IMR-90 (cell line): Measurements from ENCODE around the gene GLRA3. TPM values are rescaled to one million over a fixed set of nuclear protein-coding genes. Genes with fewer than 3 reads are reported as not detected.

Experiments
- ATAC-seq: fragments of 200-7000 bp; cut with Tn5 transposase; 2 replicates; pipeline ENCODE4 v1.9.1; 2020; ENCODE audit warnings: low read depth, mild to moderate bottlenecking, moderate library complexity
- BruUV-seq: library from RNA; stranded (reverse); fragments of 400-500 nt; replicated peaks from 2 replicates; lab custom pipeline; 2021; lab: Mats Ljungman, UMichigan
- CTCF ChIA-PET: fragments of 300-600 bp; formaldehyde crosslinking; extraction: SDS; loops from one replicate; lab custom pipeline; 2021; ENCODE audit warnings: antibody characterized with exemption; lab: Yijun Ruan, JAX
- POLR2A ChIA-PET: fragments of 300-600 bp; sonication (Branson Sonifier 250); formaldehyde crosslinking; loops from one replicate; lab custom pipeline; 2022; ENCODE audit warnings: antibody characterized with exemption; ENCODE audit not compliant: unreplicated experiment; lab: Charles Lee
- DNase-seq: peaks from one replicate; pipeline ENCODE4 v3.0.0; 2013
- H2AFZ ChIP-seq: replicated peaks from 2 replicates; pipeline ENCODE3; 2013; ENCODE audit warnings: low read length, mild to moderate bottlenecking; ENCODE audit not compliant: poor library complexity
- H2AK5ac ChIP-seq: 2 replicates; pipeline ENCODE4 v1.6.1; 2013; ENCODE audit warnings: low read depth, low read length, inconsistent platforms
- H2AK9ac ChIP-seq: replicated peaks from 2 replicates; pipeline ENCODE3; 2013; ENCODE audit warnings: mild to moderate bottlenecking, low read depth, low read length, moderate library complexity; ENCODE audit not compliant: poor library complexity
- H2BK120ac ChIP-seq: 2 replicates; pipeline ENCODE4 v1.6.1; 2013; ENCODE audit warnings: low read depth, low read length, inconsistent platforms
- H2BK15ac ChIP-seq: 3 replicates; pipeline ENCODE4 v1.6.1; 2013; ENCODE audit warnings: low read depth, low read length, inconsistent platforms
- H2BK20ac ChIP-seq: 2 replicates; pipeline ENCODE4 v1.6.1; 2013; ENCODE audit warnings: low read depth, mild to moderate bottlenecking, inconsistent platforms, low read length, moderate library complexity
- H2BK5ac ChIP-seq: 2 replicates; pipeline ENCODE4 v1.6.1; 2013; ENCODE audit warnings: mild to moderate bottlenecking, low read depth, low read length, inconsistent platforms; ENCODE audit not compliant: poor library complexity, severe bottlenecking
- H3K14ac ChIP-seq: replicated peaks from 2 replicates; pipeline ENCODE4 v1.6.1; 2013; ENCODE audit warnings: low read depth, low read length, inconsistent platforms
- H3K18ac ChIP-seq: 2 replicates; pipeline ENCODE4 v1.6.1; 2013; ENCODE audit warnings: low read depth, low read length, control low read depth
- H3K23ac ChIP-seq: 2 replicates; pipeline ENCODE4 v1.6.1; 2013; ENCODE audit warnings: low read depth, low read length, inconsistent platforms
- H3K27ac ChIP-seq: 2 replicates; pipeline ENCODE4 v1.5.1; 2013; ENCODE audit warnings: mild to moderate bottlenecking, control low read depth, low read length; ENCODE audit not compliant: insufficient read depth
- H3K27me3 ChIP-seq: 2 replicates; pipeline ENCODE4 v1.6.1; 2013; ENCODE audit warnings: low read length; ENCODE audit not compliant: control insufficient read depth, insufficient read depth
- H3K36me3 ChIP-seq: 2 replicates; pipeline ENCODE4 v1.6.1; 2013; ENCODE audit warnings: low read length, mixed read lengths; ENCODE audit not compliant: control insufficient read depth, insufficient read depth
- H3K4ac ChIP-seq: 2 replicates; pipeline ENCODE4 v1.6.1; 2013; ENCODE audit warnings: low read depth, low read length, inconsistent platforms
- H3K4me1 ChIP-seq: 2 replicates; pipeline ENCODE4 v1.6.1; 2013; ENCODE audit warnings: low read length, mixed read lengths; ENCODE audit not compliant: control insufficient read depth, insufficient read depth
- H3K4me2 ChIP-seq: 2 replicates; pipeline ENCODE4 v1.6.1; 2013; ENCODE audit warnings: low read depth, mild to moderate bottlenecking, control low read depth, low read length, moderate library complexity
- H3K4me3 ChIP-seq: 2 replicates; pipeline ENCODE4 v1.5.1; 2013; ENCODE audit warnings: low read depth, mild to moderate bottlenecking, control low read depth, low read length, moderate library complexity; ENCODE audit not compliant: insufficient read depth
- H3K56ac ChIP-seq: 2 replicates; pipeline ENCODE4 v1.6.1; 2013; ENCODE audit warnings: low read length, inconsistent platforms; ENCODE audit not compliant: insufficient read depth; ENCODE audit errors: extremely low read depth
- H3K79me1 ChIP-seq, 2 experiments: 2 replicates each; pipeline ENCODE4 v1.6.1; 2013; ENCODE audit warnings: low read length in 2 of 2, inconsistent platforms in 1 of 2, low read depth in 1 of 2
- H3K9ac ChIP-seq: 2 replicates; pipeline ENCODE4 v1.6.1; 2013; ENCODE audit warnings: low read depth, low read length, control low read depth
- H3K9me1 ChIP-seq: 2 replicates; pipeline ENCODE4 v1.6.1; 2013; ENCODE audit warnings: low read length, inconsistent platforms; ENCODE audit not compliant: insufficient read depth
- H3K9me3 ChIP-seq: 2 replicates; pipeline ENCODE4 v1.6.1; 2013; ENCODE audit warnings: low read length; ENCODE audit not compliant: control insufficient read depth, insufficient read depth
- H4K20me1 ChIP-seq: 2 replicates; pipeline ENCODE4 v1.6.1; 2013; ENCODE audit warnings: low read length, inconsistent platforms; ENCODE audit not compliant: insufficient read depth
- H4K5ac ChIP-seq: 2 replicates; pipeline ENCODE4 v1.6.1; 2013; ENCODE audit warnings: mild to moderate bottlenecking, low read depth, low read length, control low read depth
- H4K8ac ChIP-seq, 2 experiments: 2 replicates each; pipeline ENCODE4 v1.6.1; 2013; ENCODE audit warnings: low read depth in 2 of 2, low read length in 2 of 2, control low read depth in 1 of 2, inconsistent platforms in 1 of 2
- H4K91ac ChIP-seq: 2 replicates; pipeline ENCODE4 v1.6.1; 2013; ENCODE audit warnings: low read depth, low read length, inconsistent platforms; ENCODE audit not compliant: insufficient read depth
- CEBPB ChIP-seq: IDR thresholded peaks from 2 replicates; pipeline ENCODE4 v1.6.1; 2012; ENCODE audit warnings: low read depth, low read length, improper control_type of control experiment
- FOS ChIP-seq: fragments of 150-350 bp; IDR thresholded peaks from 2 replicates; pipeline ENCODE4 v1.6.1; 2016; ENCODE audit warnings: low read depth, low read length
- RAD21 ChIP-seq: IDR thresholded peaks from 2 replicates; pipeline ENCODE4 v1.6.1; 2012; ENCODE audit warnings: low read length, improper control_type of control experiment
- RCOR1 ChIP-seq: IDR thresholded peaks from 2 replicates; pipeline ENCODE4 v1.6.1; 2012; ENCODE audit warnings: mild to moderate bottlenecking, low read length, improper control_type of control experiment; ENCODE audit not compliant: insufficient replicate concordance
- dilution Hi-C: fragments of 300-500 bp; cut with HindIII; formaldehyde crosslinking; loops from one replicate; pipeline ENCODE4 v1.14.3; 2018; ENCODE audit warnings: low sequenced_read_pairs; ENCODE audit not compliant: unreplicated experiment
- in situ Hi-C: fragments of 300-500 bp; cut with MboI; formaldehyde crosslinking; loops from 3 replicates; pipeline ENCODE4 v1.14.3; 2019; ENCODE audit warnings: low sequenced_read_pairs, inconsistent platforms, mixed read lengths
- intact Hi-C: fragments of 100-400 bp; cut with micrococcal nuclease; formaldehyde crosslinking; loops from 2 replicates; pipeline ENCODE4 v1.10.0; 2022
- polyA plus RNA-seq, 3 experiments: library from polyadenylated mRNA; depleted of rRNA; stranded (reverse); fragments of >200 nt; gene quantifications; 2 replicates each; pipeline ENCODE4 v1.2.3, GENCODE V29; 2012; ENCODE audit warnings: low replicate concordance in 1 of 3
- total RNA-seq: library from RNA; depleted of rRNA; stranded (reverse); fragments of >200 nt; gene quantifications from 2 replicates; pipeline ENCODE4 v1.2.3, GENCODE V29; 2012
- TF ChIP-seq, protein P1 (sequence below): conservative IDR thresholded peaks from 2 replicates; pipeline ENCODE4 v1.5.1; 2012; ENCODE audit warnings: mild to moderate bottlenecking, low read depth, low read length, improper control_type of control experiment
- TF ChIP-seq, protein P2 (sequence below): fragments of 150-350 bp; IDR thresholded peaks from 2 replicates; pipeline ENCODE4 v1.6.1; 2016; ENCODE audit warnings: low read depth, mild to moderate bottlenecking, low read length, moderate library complexity, borderline replicate concordance

Gene GLRA3
- total and polyA plus RNA-seq, 2 of the 4 experiments (the other 2 are of a cell fraction), result not detected

DNA sequence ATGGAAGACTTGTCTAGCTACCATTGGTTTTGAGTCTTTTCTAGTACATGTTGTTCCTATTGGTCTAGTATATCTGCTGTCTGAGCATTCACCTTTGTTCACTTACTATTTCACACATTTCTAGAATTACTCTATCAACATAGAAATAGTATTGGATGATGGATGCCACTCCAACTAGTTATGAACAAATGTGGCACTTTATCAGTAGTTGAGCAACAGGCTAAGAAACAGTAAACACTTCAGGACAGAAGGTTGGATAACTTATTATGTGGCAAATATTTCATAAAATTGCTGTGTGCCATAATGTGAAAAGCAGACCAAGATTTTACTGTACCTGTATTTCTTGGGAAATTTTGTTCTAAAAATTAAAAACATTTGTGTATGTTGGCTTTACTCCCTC lies 42.4 kb upstream of the GLRA3 start:
- H3K36me3 ChIP-seq, result no peaks in the 10 kb centered on the region
- intact Hi-C loops (no loop called here), in situ Hi-C loops (no loop called here), dilution Hi-C loops (no loop called here)
- H4K91ac ChIP-seq, result no peak overlapping the region
- H2BK15ac ChIP-seq, result no peak overlapping the region
- H2AK9ac ChIP-seq, result no peak overlapping the region
- H3K9me1 ChIP-seq, result no peaks in the 10 kb centered on the region
- no peak for ATAC-seq
- no peak overlapping the region for H3K4me3 ChIP-seq
- no peak overlapping the region for H3K18ac ChIP-seq
- H3K4me2 ChIP-seq, result no peak overlapping the region
- H2AK5ac ChIP-seq, result no peak overlapping the region
- H3K9ac ChIP-seq, result no peak overlapping the region
- no peak overlapping the region for H3K4ac ChIP-seq
- no peaks in the 10 kb centered on the region for H3K27me3 ChIP-seq
- peaks cover 3% of the 10 kb centered on the region; the same call in 1 of the 2 replicates for H3K9me3 ChIP-seq
- H3K4me1 ChIP-seq, result no peaks in the 10 kb centered on the region
- no peak overlapping the region for H4K8ac ChIP-seq
- no peak overlapping the region for H3K14ac ChIP-seq
- no peak overlapping the region for H4K5ac ChIP-seq
- no peak overlapping the region for H3K23ac ChIP-seq
- no peaks in the 10 kb centered on the region for H3K79me1 ChIP-seq
- H3K56ac ChIP-seq, result no peak overlapping the region
- no peak overlapping the region for H2AFZ ChIP-seq
- H2BK20ac ChIP-seq, result no peak overlapping the region
- H2BK5ac ChIP-seq, result no peak overlapping the region
- no peak overlapping the region for H3K27ac ChIP-seq
- no peak for DNase-seq
- POLR2A ChIA-PET, result no interaction called here
- CTCF ChIA-PET, result no interaction called here
- no peaks in the 10 kb centered on the region for H4K20me1 ChIP-seq
- no TSS peak for BruUV-seq
- H2BK120ac ChIP-seq, result no peak overlapping the region
- TF ChIP-seq, protein P1, sequence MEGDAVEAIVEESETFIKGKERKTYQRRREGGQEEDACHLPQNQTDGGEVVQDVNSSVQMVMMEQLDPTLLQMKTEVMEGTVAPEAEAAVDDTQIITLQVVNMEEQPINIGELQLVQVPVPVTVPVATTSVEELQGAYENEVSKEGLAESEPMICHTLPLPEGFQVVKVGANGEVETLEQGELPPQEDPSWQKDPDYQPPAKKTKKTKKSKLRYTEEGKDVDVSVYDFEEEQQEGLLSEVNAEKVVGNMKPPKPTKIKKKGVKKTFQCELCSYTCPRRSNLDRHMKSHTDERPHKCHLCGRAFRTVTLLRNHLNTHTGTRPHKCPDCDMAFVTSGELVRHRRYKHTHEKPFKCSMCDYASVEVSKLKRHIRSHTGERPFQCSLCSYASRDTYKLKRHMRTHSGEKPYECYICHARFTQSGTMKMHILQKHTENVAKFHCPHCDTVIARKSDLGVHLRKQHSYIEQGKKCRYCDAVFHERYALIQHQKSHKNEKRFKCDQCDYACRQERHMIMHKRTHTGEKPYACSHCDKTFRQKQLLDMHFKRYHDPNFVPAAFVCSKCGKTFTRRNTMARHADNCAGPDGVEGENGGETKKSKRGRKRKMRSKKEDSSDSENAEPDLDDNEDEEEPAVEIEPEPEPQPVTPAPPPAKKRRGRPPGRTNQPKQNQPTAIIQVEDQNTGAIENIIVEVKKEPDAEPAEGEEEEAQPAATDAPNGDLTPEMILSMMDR, result no peak
- TF ChIP-seq CEBPB (no peak), FOS (no peak), RCOR1 (no peak), RAD21 (no peak)
- TF ChIP-seq, protein P2, sequence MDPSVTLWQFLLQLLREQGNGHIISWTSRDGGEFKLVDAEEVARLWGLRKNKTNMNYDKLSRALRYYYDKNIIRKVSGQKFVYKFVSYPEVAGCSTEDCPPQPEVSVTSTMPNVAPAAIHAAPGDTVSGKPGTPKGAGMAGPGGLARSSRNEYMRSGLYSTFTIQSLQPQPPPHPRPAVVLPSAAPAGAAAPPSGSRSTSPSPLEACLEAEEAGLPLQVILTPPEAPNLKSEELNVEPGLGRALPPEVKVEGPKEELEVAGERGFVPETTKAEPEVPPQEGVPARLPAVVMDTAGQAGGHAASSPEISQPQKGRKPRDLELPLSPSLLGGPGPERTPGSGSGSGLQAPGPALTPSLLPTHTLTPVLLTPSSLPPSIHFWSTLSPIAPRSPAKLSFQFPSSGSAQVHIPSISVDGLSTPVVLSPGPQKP, result no peak
